SK-N-SH (cell line): Measurements from ENCODE around the gene FEM1C. TPM values are rescaled to one million over a fixed set of nuclear protein-coding genes. Genes with fewer than 3 reads are reported as not detected.

ENCODE experiments used
- CTCF ChIA-PET: fragments of 300-600, 350-600 bp; formaldehyde crosslinking; extraction: SDS; loops from one replicate; lab custom pipeline; 2021; lab: Yijun Ruan, JAX
- POLR2A ChIA-PET: fragments of 350-600 bp; sonication (Branson Sonifier 250); formaldehyde crosslinking; extraction: SDS; loops from one replicate; lab custom pipeline; 2020; ENCODE audit warnings: antibody characterized with exemption, inconsistent platforms; lab: Yijun Ruan, JAX
- DNase-seq: peaks from one replicate; pipeline ENCODE4 v3.0.0; 2012
- H2AFZ ChIP-seq: fragments of 200-600 bp; sonication (generic); 2 replicates; pipeline ENCODE4 v1.8.1; 2016; ENCODE audit warnings: antibody characterized with exemption, mild to moderate bottlenecking, low read depth
- H3F3A ChIP-seq: fragments of 200-600 bp; sonication (generic); replicated peaks from 2 replicates; pipeline ENCODE3; 2016; ENCODE audit warnings: antibody characterized with exemption, mild to moderate bottlenecking; ENCODE audit not compliant: insufficient read depth
- H3K27ac ChIP-seq, 2 experiments: fragments of 200-500 bp in 1 of 2; fragments of 200-600 bp in 1 of 2; sonication (Bioruptor generic) in 1 of 2; sonication (generic), shearing (Covaris generic) in 1 of 2; 2 replicates each; pipeline versions ENCODE4 v1.5.1 to v1.6.1; 2014 to 2016; ENCODE audit warnings: low read depth in 2 of 2, inconsistent platforms in 1 of 2, low read length in 1 of 2, mild to moderate bottlenecking in 1 of 2, mixed read lengths in 1 of 2
- H3K27me3 ChIP-seq: fragments of 200-600 bp; sonication (generic), shearing (Covaris generic); 2 replicates; pipeline ENCODE4 v1.6.1; 2016; ENCODE audit warnings: mixed run types; ENCODE audit not compliant: insufficient read depth
- H3K36me3 ChIP-seq, 2 experiments: fragments of 200-500 bp in 1 of 2; fragments of 200-600 bp in 1 of 2; sonication (Bioruptor generic) in 1 of 2; sonication (generic) in 1 of 2; replicated peaks in 1 of 2; 2 replicates each; pipeline versions ENCODE3 to v1.5.1; 2014 to 2016; ENCODE audit warnings: low read length in 1 of 2, mild to moderate bottlenecking in 1 of 2; ENCODE audit not compliant: insufficient read depth in 2 of 2, control insufficient read depth in 1 of 2
- H3K4me1 ChIP-seq, 2 experiments: fragments of 200-500 bp in 1 of 2; fragments of 200-600 bp in 1 of 2; sonication (Bioruptor generic) in 1 of 2; sonication (generic), shearing (Covaris generic) in 1 of 2; 2 replicates each; pipeline versions ENCODE4 v1.5.1 to v1.6.1; 2014 to 2016; ENCODE audit warnings: low read depth in 1 of 2, low read length in 1 of 2, mixed run types in 1 of 2; ENCODE audit not compliant: insufficient read depth in 2 of 2, control insufficient read depth in 1 of 2
- H3K4me2 ChIP-seq: fragments of 200-600 bp; sonication (generic), shearing (Covaris generic); 2 replicates; pipeline ENCODE4 v1.6.1; 2017; ENCODE audit warnings: mixed run types
- H3K4me3 ChIP-seq, 2 experiments: fragments of 200-500 bp in 1 of 2; fragments of 200-600 bp in 1 of 2; sonication (Bioruptor generic) in 1 of 2; sonication (generic), shearing (Covaris generic) in 1 of 2; 2 replicates each; pipeline versions ENCODE4 v1.5.1 to v1.8.1; 2014 to 2016; ENCODE audit warnings: low read depth in 2 of 2, inconsistent platforms in 1 of 2, low read length in 1 of 2, mild to moderate bottlenecking in 1 of 2, mixed read lengths in 1 of 2, moderate library complexity in 1 of 2
- H3K79me2 ChIP-seq: fragments of 200-600 bp; sonication (generic); 2 replicates; pipeline ENCODE4 v1.8.1; 2017; ENCODE audit warnings: mild to moderate bottlenecking; ENCODE audit not compliant: insufficient read depth
- H3K9ac ChIP-seq: fragments of 200-600 bp; sonication (generic); 2 replicates; pipeline ENCODE4 v1.6.1; 2017; ENCODE audit warnings: mixed run types
- H3K9me2 ChIP-seq: fragments of 200-600 bp; sonication (generic); 2 replicates; pipeline ENCODE4 v1.6.1; 2017; ENCODE audit warnings: mixed run types
- H3K9me3 ChIP-seq: fragments of 200-600 bp; sonication (generic); 2 replicates; pipeline ENCODE4 v1.6.1; 2017; ENCODE audit warnings: mixed run types, mild to moderate bottlenecking, moderate library complexity
- H4K20me1 ChIP-seq: fragments of 200-600 bp; sonication (generic); 2 replicates; pipeline ENCODE4 v1.6.1; 2017; ENCODE audit warnings: mild to moderate bottlenecking, mixed run types; ENCODE audit not compliant: insufficient read depth
- ELF1 ChIP-seq: IDR thresholded peaks from 2 replicates; pipeline ENCODE4 v1.4.0; 2012
- EZH2phosphoT487 ChIP-seq: fragments of 200-600 bp; sonication (generic); IDR thresholded peaks from 2 replicates; pipeline ENCODE4 v1.6.1; 2017; ENCODE audit warnings: low read depth, mixed run types, mild to moderate bottlenecking, antibody characterized with exemption, moderate library complexity, borderline replicate concordance
- FOSL2 ChIP-seq: IDR thresholded peaks from 2 replicates; pipeline ENCODE4 v1.4.0; 2012; ENCODE audit warnings: low read depth, mild to moderate bottlenecking, moderate library complexity, borderline replicate concordance
- FOXJ3 ChIP-seq: sonication (generic); formaldehyde crosslinking; IDR thresholded peaks from 2 replicates; pipeline ENCODE4 v1.5.1; 2020; ENCODE audit warnings: mild to moderate bottlenecking, missing genetic modification reagents
- FOXM1 ChIP-seq: IDR thresholded peaks from 2 replicates; pipeline ENCODE4 v1.4.0; 2012; ENCODE audit warnings: low read depth, mild to moderate bottlenecking
- GABPA ChIP-seq: IDR thresholded peaks from 2 replicates; pipeline ENCODE4 v1.4.0; 2012; ENCODE audit warnings: low read depth, mild to moderate bottlenecking
- MXI1 ChIP-seq: IDR thresholded peaks from 2 replicates; pipeline ENCODE4 v1.6.1; 2012; ENCODE audit warnings: mild to moderate bottlenecking, low read depth, low read length, improper control_type of control experiment
- NFIC ChIP-seq: IDR thresholded peaks from 2 replicates; pipeline ENCODE4 v1.4.0; 2012; ENCODE audit warnings: borderline replicate concordance
- RAD21 ChIP-seq: IDR thresholded peaks from 2 replicates; pipeline ENCODE4 v1.6.1; 2012; ENCODE audit warnings: mild to moderate bottlenecking, low read length
- RCOR1 ChIP-seq: fragments of 150-350 bp; IDR thresholded peaks from 2 replicates; pipeline ENCODE4 v1.6.1; 2017; ENCODE audit warnings: antibody characterized with exemption, low read length
- RFX5 ChIP-seq: IDR thresholded peaks from 2 replicates; pipeline ENCODE4 v1.6.1; 2012; ENCODE audit warnings: mild to moderate bottlenecking, improper control_type of control experiment, low read length
- TEAD4 ChIP-seq: IDR thresholded peaks from 2 replicates; pipeline ENCODE4 v1.4.0; 2012; ENCODE audit warnings: mild to moderate bottlenecking, borderline replicate concordance; ENCODE audit not compliant: insufficient read depth
- USF2 ChIP-seq: fragments of 150-350 bp; IDR thresholded peaks from 2 replicates; pipeline ENCODE4 v1.6.1; 2017; ENCODE audit warnings: antibody characterized with exemption, low read length, low read depth, borderline replicate concordance
- ZBTB33 ChIP-seq: IDR thresholded peaks from 2 replicates; pipeline ENCODE4 v1.4.0; 2012; ENCODE audit warnings: low read depth, borderline replicate concordance
- polyA plus RNA-seq, 3 experiments: library from polyadenylated mRNA; depleted of rRNA; stranded (reverse); fragments of >200 nt; gene quantifications; 2 replicates each; pipeline ENCODE4 v1.2.3, GENCODE V29; 2012
- TF ChIP-seq, protein P1 (sequence below): IDR thresholded peaks from 2 replicates; pipeline ENCODE4 v1.4.0; 2012; ENCODE audit warnings: low read depth
- TF ChIP-seq, protein P2 (sequence below): fragments of 200-600 bp; sonication (generic); IDR thresholded peaks from 2 replicates; pipeline ENCODE4 v1.6.1; 2017; ENCODE audit warnings: antibody characterized with exemption, mild to moderate bottlenecking, moderate library complexity

Gene FEM1C
- polyA plus RNA-seq, 1 of the 3 experiments (the other 2 are of a cell fraction), result 2.8 TPM

- H3K9ac ChIP-seq, result no peak overlapping the region
- no peak overlapping the region for H3K4me3 ChIP-seq
- peaks cover 0 to 12% of the 10 kb centered on the region in 2 experiments; a peak in 3 of 4 replicates for H3K4me1 ChIP-seq
- H3K9me2 ChIP-seq, result no peaks in the 10 kb centered on the region
- peaks cover 38% of the 10 kb centered on the region for H4K20me1 ChIP-seq
- H3K36me3 ChIP-seq, result peaks cover 46 to 77% of the 10 kb centered on the region in 2 experiments
- H3K4me2 ChIP-seq, result no peak overlapping the region
- ChIA-PET CTCF (interaction anchor here (1.1 kb wide), 1 partner anchor 19 kb away, joined by 3 read pairs; no protein-coding TSS in a partner anchor), POLR2A (no interaction called here)
- no peak for DNase-seq
- peaks cover 85% of the 10 kb centered on the region for H3K79me2 ChIP-seq
- H3F3A ChIP-seq, result peaks cover 21% of the 10 kb centered on the region
- no peak overlapping the region for H3K27ac ChIP-seq
- TF ChIP-seq, protein P1, sequence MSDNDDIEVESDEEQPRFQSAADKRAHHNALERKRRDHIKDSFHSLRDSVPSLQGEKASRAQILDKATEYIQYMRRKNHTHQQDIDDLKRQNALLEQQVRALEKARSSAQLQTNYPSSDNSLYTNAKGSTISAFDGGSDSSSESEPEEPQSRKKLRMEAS, result no peak
- TF ChIP-seq FOXM1, result no peak
- no peak for TF ChIP-seq RCOR1
- no peak for TF ChIP-seq EZH2phosphoT487
- TF ChIP-seq GABPA, result no peak
- TF ChIP-seq MXI1, result no peak
- TF ChIP-seq ZBTB33, result no peak
- TF ChIP-seq ELF1, result no peak
- TF ChIP-seq, protein P2, sequence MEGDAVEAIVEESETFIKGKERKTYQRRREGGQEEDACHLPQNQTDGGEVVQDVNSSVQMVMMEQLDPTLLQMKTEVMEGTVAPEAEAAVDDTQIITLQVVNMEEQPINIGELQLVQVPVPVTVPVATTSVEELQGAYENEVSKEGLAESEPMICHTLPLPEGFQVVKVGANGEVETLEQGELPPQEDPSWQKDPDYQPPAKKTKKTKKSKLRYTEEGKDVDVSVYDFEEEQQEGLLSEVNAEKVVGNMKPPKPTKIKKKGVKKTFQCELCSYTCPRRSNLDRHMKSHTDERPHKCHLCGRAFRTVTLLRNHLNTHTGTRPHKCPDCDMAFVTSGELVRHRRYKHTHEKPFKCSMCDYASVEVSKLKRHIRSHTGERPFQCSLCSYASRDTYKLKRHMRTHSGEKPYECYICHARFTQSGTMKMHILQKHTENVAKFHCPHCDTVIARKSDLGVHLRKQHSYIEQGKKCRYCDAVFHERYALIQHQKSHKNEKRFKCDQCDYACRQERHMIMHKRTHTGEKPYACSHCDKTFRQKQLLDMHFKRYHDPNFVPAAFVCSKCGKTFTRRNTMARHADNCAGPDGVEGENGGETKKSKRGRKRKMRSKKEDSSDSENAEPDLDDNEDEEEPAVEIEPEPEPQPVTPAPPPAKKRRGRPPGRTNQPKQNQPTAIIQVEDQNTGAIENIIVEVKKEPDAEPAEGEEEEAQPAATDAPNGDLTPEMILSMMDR, result no peak
- no peak for TF ChIP-seq FOSL2
- no peak for TF ChIP-seq RFX5
- TF ChIP-seq RAD21, result no peak
- TF ChIP-seq TEAD4, result no peak
- TF ChIP-seq NFIC, result no peak
- no peak for TF ChIP-seq USF2
- TF ChIP-seq FOXJ3 (CRISPR knock-in tag), result no peak
- H3K27me3 ChIP-seq, result no peaks in the 10 kb centered on the region
- H3K9me3 ChIP-seq, result no peaks in the 10 kb centered on the region
- no peak overlapping the region for H2AFZ ChIP-seq
Observed at GRCh38 chr5:115522832-115523403, 21.7 kb downstream of the FEM1C start.
